ENCODE data around the gene LCE2C.

LCE2C gene

DNA sequence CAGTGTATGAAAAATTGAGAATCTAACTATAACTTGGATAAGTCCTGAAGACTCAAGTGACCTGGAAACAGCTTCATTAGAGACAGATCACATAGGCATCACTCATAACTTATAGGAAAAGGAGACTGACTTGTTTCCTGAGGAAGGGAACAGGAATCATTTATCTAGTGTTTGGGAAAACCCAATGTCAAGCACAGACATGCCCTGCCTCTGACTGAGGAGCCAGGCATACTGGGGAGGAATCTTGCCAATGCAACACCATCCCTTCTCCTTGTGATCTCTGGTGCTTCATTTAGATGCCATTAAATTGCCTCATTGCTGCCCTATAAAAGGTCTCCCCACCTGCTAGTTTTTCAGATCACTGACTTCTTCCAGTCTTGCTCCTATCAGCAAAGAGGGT lies 43.2 kb downstream of the LCE2C start:
- in situ Hi-C loops (cut with HindIII; ENCODE audit: low sequenced_read_pairs), result no loop called here

DNA sequence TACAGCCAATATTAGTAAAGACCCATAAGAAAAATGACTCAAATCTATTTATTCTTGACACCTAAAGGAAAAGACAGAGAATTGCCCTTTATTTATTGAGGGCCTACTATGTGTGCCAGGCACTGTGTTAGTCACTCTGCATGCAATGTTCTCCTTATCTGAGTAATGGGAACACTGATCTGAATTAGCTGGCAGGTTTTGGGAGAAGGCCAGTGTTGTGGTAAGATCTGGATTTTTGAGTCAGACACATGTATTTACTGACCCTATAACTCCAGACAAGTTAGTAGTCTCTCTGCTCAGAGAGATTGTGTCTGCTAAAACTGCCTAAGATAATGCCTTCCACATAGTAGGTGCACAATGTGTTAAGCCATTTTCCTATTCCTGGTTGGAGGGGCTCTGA lies 50.2 kb downstream of the LCE2C start:
- in situ Hi-C loops (cut with HindIII; ENCODE audit: low sequenced_read_pairs), result no loop called here
